Gastroesophageal sphincter (tissue), 3 donors: ENCODE measurements around the gene ZNRF2.
"Not testable (repeated sequence)": the region's sequence is repeated elsewhere in the genome, so short reads cannot be mapped to it uniquely, and the experiment has no call there.

Experiments
- CTCF ChIP-seq, 4 experiments: fragments of 200-600 bp in 2 of 4; fragments of 450-650 bp in 2 of 4; sonication (generic) in 1 of 4; IDR thresholded peaks; one replicate each; pipeline ENCODE4 v1.5.1; 2017 to 2019; ENCODE audit warnings: antibody characterized with exemption in 4 of 4, mild to moderate bottlenecking in 2 of 4, moderate library complexity in 2 of 4
- POLR2A ChIP-seq, 2 donors: fragments of 450-650 bp; IDR thresholded peaks; one replicate each; pipeline ENCODE4 v1.6.1; 2017; ENCODE audit warnings: antibody characterized with exemption in 2 of 2, mild to moderate bottlenecking in 2 of 2, moderate library complexity in 1 of 2
- POLR2AphosphoS5 ChIP-seq: sonication (generic); formaldehyde crosslinking; IDR thresholded peaks from one replicate; pipeline ENCODE4 v1.6.1; 2017; ENCODE audit warnings: antibody characterized with exemption

GRCh38 chr7:30296304-30296703, 11.9 kb downstream of the ZNRF2 start:
- not testable (repeated sequence) for TF ChIP-seq CTCF (IDR thresholded peaks at IDR 0.05); POLR2AphosphoS5; POLR2A (IDR thresholded peaks at IDR 0.05)
